Stimulated activated CD4-positive, alpha-beta T cell treated with anti-CD3 and anti-CD28 coated beads, Interleukin-2, amount 100 ng/mL, for 48 hours (primary cell): ENCODE results near the gene MEN1.

Source experiments
- DNase-seq, 2 donors: peaks; one replicate each; pipeline ENCODE4 v3.0.0-alpha.2; 2020

MEN1 gene

GRCh38 chr11:64759722-64760719 lies 50.3 kb downstream of the MEN1 start, which contains the start of gene PYGM:
TSS of gene PYGM (minus strand) at chr11:64759974. CDS start at chr11:64759898, 76 bp downstream.
- DNase-seq = no peak

GRCh38 chr11:64759131-64759721 lies 51.1 kb downstream of the MEN1 start:
- DNase-seq = no peak

- DNase-seq = no peak
Measured at GRCh38 chr11:64758330-64759079, 51.8 kb downstream of the MEN1 start.

GRCh38 chr11:64757549-64758329 lies 52.6 kb downstream of the MEN1 start:
- DNase-seq = no peak

- DNase-seq = no peak
Measured at GRCh38 chr11:64755681-64756361, 54.5 kb downstream of the MEN1 start.

- no peak for DNase-seq
Measured at GRCh38 chr11:64754919-64755662, 55.3 kb downstream of the MEN1 start.

- no peak for DNase-seq
Measured at GRCh38 chr11:64754124-64754918, 56.0 kb downstream of the MEN1 start.
